ENCODE measurements around the gene CARD19. TPM values are rescaled to one million over a fixed set of nuclear protein-coding genes. Genes with fewer than 3 reads are reported as not detected.

Gene CARD19
- total RNA-seq, 1 experiment from 2014 or later: 54.5 TPM

GRCh38 chr9:93126825-93127368, 30.9 kb downstream of the CARD19 start:
- ChIA-PET RAD21 (ENCODE audit: low non-redundant PET in 1 of 2, low total read pairs in 2 of 2, uncharacterized antibody in 2 of 2, unreplicated experiment in 2 of 2) (no interaction called here), POLR2A (no interaction called here), CTCF (no interaction called here)
- peak overlapping the region; percentile 6; the same call in 1 of the 2 replicates for H3K27ac ChIP-seq (ENCODE audit: low read depth, low read length)
- peaks cover 6% of the 10 kb centered on the region; the same call in 1 of the 2 replicates for H3K79me2 ChIP-seq (ENCODE audit: insufficient read depth, low read length)
- DNase-seq (ENCODE audit: low read depth, low spot score): no peak
- no peaks in the 10 kb centered on the region for H4K20me1 ChIP-seq (ENCODE audit: insufficient read depth)
- no peak overlapping the region for H3K4me3 ChIP-seq (replicated peaks in 1 of 2; ENCODE audit: low read depth in 1 of 2, low read length in 2 of 2)
- no peaks in the 10 kb centered on the region for H3K9me2 ChIP-seq (ENCODE audit: insufficient read depth)
- H3K4me2 ChIP-seq (ENCODE audit: low read length): peak overlapping the region; percentile 23; the same call in 1 of the 2 replicates
- no peak overlapping the region for H3K9ac ChIP-seq (ENCODE audit: low read length)
- no peaks in the 10 kb centered on the region; a peak in 1 of 4 replicates for H3K36me3 ChIP-seq (ENCODE audit: control insufficient read depth in 1 of 2, insufficient read depth in 2 of 2, low read length in 2 of 2)
- intact Hi-C loops (cut with micrococcal nuclease): no loop called here
- H3K27me3 ChIP-seq (ENCODE audit: insufficient read depth, low read length): no peaks in the 10 kb centered on the region
- H3K9me3 ChIP-seq (ENCODE audit: control insufficient read depth in 1 of 2, insufficient read depth in 1 of 2, low read depth in 1 of 2, low read length in 2 of 2): no peaks in the 10 kb centered on the region
- no peak for ATAC-seq
- TF ChIP-seq SP1 (IDR thresholded peaks at IDR 0.05; ENCODE audit: low read depth) (no peak), ZNF274 (IDR thresholded peaks at IDR 0.05; ENCODE audit: low read depth, low read length) (no peak)
- TF ChIP-seq, protein P1, sequence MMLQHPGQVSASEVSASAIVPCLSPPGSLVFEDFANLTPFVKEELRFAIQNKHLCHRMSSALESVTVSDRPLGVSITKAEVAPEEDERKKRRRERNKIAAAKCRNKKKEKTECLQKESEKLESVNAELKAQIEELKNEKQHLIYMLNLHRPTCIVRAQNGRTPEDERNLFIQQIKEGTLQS (IDR thresholded peaks at IDR 0.05): no peak
- TF ChIP-seq, protein P2, sequence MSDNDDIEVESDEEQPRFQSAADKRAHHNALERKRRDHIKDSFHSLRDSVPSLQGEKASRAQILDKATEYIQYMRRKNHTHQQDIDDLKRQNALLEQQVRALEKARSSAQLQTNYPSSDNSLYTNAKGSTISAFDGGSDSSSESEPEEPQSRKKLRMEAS (IDR thresholded peaks at IDR 0.05): no peak
- peaks cover 11 to 13% of the 10 kb centered on the region in 2 experiments; a peak in 3 of 4 replicates for H3K4me1 ChIP-seq (ENCODE audit: control insufficient read depth in 1 of 2, insufficient read depth in 2 of 2, low read length in 2 of 2)
- no TSS peak for BruUV-seq (replicated peaks)
- no peak overlapping the region for H2AFZ ChIP-seq (ENCODE audit: low read depth, low read length, poor library complexity, severe bottlenecking)

DNA sequence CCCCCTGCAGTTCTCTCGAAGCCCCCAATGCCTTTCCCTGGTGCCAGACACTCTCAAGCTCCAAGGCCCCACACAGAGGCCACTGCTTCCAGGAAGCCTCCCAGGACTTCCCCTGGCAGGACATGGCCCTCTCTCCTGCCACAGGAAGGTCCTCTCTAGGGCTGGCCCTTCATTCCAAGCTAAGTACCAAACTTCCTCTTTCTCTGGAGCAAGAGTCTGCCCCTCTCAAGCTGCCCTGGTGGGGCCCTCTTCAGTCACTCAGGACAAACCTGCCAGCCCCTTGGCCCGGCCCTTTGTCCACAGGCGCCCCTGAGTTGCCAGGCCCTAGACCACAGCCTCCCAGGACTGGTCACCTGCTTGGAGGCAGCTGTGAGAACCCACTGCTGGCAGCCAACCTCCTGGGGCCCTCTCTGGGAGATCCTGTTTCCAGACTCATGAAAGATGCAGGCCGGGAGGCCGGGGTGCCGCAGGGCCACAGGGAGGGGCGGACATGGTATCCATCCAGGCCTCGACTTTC, 31.4 kb downstream of the CARD19 start:
- Histone ChIP-seq H3K79me2 (ENCODE audit: insufficient read depth, low read length) (peaks cover 11% of the 10 kb centered on the region; the same call in 1 of the 2 replicates), H3K9me2 (ENCODE audit: insufficient read depth) (no peaks in the 10 kb centered on the region), H3K4me1 (ENCODE audit: control insufficient read depth in 1 of 2, insufficient read depth in 2 of 2, low read length in 2 of 2) (peaks cover 17 to 18% of the 10 kb centered on the region in 2 experiments; a peak in 3 of 4 replicates), H3K4me3 (replicated peaks in 1 of 2; ENCODE audit: low read depth in 1 of 2, low read length in 2 of 2) (no peak overlapping the region), H3K27me3 (ENCODE audit: insufficient read depth, low read length) (no peaks in the 10 kb centered on the region), H3K4me2 (ENCODE audit: low read length) (peak overlapping the region; percentile 23; the same call in 1 of the 2 replicates), H3K27ac (ENCODE audit: low read depth, low read length) (no peak overlapping the region; the same call in 1 of the 2 replicates), H2AFZ (ENCODE audit: low read depth, low read length, poor library complexity, severe bottlenecking) (no peak overlapping the region), H3K9ac (ENCODE audit: low read length) (no peak overlapping the region), H3K36me3 (ENCODE audit: control insufficient read depth in 1 of 2, insufficient read depth in 2 of 2, low read length in 2 of 2) (no peaks in the 10 kb centered on the region; a peak in 1 of 4 replicates), H4K20me1 (ENCODE audit: insufficient read depth) (no peaks in the 10 kb centered on the region), H3K9me3 (ENCODE audit: control insufficient read depth in 1 of 2, insufficient read depth in 1 of 2, low read depth in 1 of 2, low read length in 2 of 2) (no peaks in the 10 kb centered on the region)
- ATAC-seq: no peak
- POLR2A ChIA-PET: no interaction called here
- RAD21 ChIA-PET (ENCODE audit: low non-redundant PET in 1 of 2, low total read pairs in 2 of 2, uncharacterized antibody in 2 of 2, unreplicated experiment in 2 of 2): no interaction called here
- no peak for DNase-seq (ENCODE audit: low read depth, low spot score)
- TF ChIP-seq FOSL1 (IDR thresholded peaks at IDR 0.05; ENCODE audit: low read depth): no peak
- TF ChIP-seq, protein P3, sequence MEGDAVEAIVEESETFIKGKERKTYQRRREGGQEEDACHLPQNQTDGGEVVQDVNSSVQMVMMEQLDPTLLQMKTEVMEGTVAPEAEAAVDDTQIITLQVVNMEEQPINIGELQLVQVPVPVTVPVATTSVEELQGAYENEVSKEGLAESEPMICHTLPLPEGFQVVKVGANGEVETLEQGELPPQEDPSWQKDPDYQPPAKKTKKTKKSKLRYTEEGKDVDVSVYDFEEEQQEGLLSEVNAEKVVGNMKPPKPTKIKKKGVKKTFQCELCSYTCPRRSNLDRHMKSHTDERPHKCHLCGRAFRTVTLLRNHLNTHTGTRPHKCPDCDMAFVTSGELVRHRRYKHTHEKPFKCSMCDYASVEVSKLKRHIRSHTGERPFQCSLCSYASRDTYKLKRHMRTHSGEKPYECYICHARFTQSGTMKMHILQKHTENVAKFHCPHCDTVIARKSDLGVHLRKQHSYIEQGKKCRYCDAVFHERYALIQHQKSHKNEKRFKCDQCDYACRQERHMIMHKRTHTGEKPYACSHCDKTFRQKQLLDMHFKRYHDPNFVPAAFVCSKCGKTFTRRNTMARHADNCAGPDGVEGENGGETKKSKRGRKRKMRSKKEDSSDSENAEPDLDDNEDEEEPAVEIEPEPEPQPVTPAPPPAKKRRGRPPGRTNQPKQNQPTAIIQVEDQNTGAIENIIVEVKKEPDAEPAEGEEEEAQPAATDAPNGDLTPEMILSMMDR (IDR thresholded peaks at IDR 0.05 in 2 of 3, conservative IDR thresholded peaks at IDR 0.05 in 1 of 3; ENCODE audit: borderline replicate concordance in 1 of 3, insufficient read depth in 1 of 3, low read depth in 2 of 3, low read length in 2 of 3): no peak
- TF ChIP-seq, protein P1 (IDR thresholded peaks at IDR 0.05): no peak
- TF ChIP-seq, protein P2 (IDR thresholded peaks at IDR 0.05): no peak
- TF ChIP-seq EGR1 (IDR thresholded peaks at IDR 0.05; ENCODE audit: low read depth): no peak
- TF ChIP-seq RAD21 (IDR thresholded peaks at IDR 0.05; ENCODE audit: low read depth): no peak
- TF ChIP-seq EZH2 (IDR thresholded peaks at IDR 0.05): no peak
- TF ChIP-seq CEBPB (IDR thresholded peaks at IDR 0.05; ENCODE audit: low read depth): no peak
- TF ChIP-seq TCF7L2 (IDR thresholded peaks at IDR 0.05; ENCODE audit: borderline replicate concordance, extremely low read depth, insufficient read depth, insufficient read length): no peak
- no peak for TF ChIP-seq ZNF274 (IDR thresholded peaks at IDR 0.05; ENCODE audit: low read depth, low read length)
- TF ChIP-seq JUND (IDR thresholded peaks at IDR 0.05): no peak
- no peak for TF ChIP-seq SP1 (IDR thresholded peaks at IDR 0.05; ENCODE audit: low read depth)
- TF ChIP-seq SIN3A (IDR thresholded peaks at IDR 0.05; ENCODE audit: low read depth): no peak
- no peak for TF ChIP-seq POLR2A (IDR thresholded peaks at IDR 0.05; ENCODE audit: borderline replicate concordance, extremely low read depth, insufficient read depth, insufficient read length)
- CTCF ChIA-PET: no interaction called here
- intact Hi-C loops (cut with micrococcal nuclease): no loop called here
- BruUV-seq (replicated peaks): no TSS peak
